Endometrium (tissue), 2 donors: ENCODE measurements around the gene ADAMTSL3.
"Not testable (repeated sequence)": the region's sequence is repeated elsewhere in the genome, so short reads cannot be mapped to it uniquely, and the experiment has no call there.

Source experiments
- FAIRE-seq: peaks from 2 replicates; lab custom pipeline; 2012; peaks lifted over from hg19 to GRCh38; lab: Jason Lieb, UNC
- donor health status: control.
- donor health status: control.

Gene ADAMTSL3

DNA sequence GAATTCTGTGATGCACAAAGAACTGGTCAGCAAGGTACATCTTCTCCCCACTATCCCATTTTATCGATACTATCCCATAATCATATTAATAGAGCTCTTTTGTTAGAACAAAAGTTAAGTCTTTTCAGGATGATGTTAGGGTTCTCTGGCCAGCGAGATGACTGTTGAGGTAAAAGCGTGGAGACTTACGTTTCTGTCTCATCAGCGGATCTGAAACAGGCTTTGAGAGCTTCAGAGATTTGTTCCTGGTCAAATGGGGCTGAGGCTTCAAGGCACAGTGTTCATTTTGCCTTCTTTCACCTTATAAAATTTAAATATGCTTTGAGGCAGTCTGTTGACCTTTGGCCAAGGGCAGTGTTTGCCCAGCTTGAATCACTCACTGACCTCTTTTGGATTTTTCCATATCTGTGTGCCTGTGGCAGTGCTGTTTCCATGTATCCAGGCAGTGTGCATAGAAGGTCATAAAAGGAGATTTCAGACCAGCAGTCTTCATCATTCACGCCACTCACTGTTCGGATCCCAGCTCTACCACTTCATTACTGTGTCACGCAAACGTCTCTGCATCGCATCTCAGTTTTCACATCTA lies 3.1 kb downstream of the ADAMTSL3 start:
- FAIRE-seq, result no peak

DNA sequence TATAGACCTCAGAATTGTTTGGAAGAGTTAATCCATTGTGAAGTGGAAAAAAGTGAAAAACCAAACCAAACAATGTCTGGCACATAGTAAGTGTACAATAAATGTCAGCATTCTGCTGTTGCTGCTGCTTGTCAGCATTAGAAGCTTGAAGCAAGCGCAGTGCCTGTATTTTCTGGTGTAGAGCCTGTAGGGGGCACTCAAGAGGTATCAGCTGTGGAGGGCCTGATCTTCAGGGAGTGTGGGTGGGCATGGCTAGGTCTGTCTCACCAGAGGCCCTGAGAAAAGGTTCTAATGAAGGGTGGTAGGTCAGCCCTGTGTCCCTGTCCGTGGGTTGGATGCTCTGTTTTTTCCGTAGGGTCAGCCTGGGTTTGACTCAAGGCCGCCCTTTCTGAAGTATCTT lies 3.6 kb downstream of the ADAMTSL3 start:
- FAIRE-seq, result no peak

DNA sequence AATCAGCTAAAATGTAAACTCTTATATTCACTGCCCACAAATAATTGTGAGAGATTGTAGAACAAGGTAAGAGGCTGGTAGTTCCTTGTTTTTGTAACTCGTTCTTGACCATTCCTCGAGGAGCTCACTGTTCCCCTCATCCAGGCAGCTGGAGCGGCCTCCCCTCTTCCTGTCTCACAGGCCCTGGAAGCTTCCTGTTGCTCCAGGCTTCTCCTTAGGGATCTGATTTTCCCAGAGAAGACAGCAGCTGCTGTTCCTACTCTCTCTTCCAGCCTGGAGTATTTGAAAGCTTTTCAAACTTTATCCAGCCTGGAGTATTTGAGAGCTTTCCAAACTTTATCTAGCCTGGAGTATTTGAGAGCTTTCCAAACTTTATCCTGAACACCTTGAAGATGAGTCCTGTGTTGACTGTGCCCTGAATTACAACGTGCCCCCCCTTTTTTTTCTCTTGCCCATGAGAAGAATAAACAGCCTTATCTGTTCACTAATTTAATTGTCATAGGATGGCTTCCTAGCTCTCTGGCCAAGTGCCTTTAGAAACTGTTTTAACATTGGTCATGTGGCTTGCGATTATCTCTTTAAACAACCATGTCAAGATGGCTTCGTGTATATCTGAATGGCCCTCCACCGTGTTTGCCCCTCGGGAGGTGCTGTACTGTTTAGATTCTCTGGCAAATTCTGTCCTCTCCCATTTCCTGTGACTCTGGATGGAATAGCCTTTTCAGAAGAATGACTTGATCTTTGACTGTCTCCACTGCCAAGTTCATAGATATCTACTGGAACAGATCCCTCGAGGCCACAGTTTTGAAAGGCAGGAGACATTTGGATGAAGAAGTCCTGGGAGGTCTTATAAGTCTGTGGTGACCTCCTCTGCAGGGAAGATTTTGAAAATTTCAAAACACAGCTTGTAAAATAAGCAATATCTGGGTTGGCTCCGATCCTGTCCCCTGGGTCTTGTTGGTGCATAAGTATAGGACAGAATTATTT lies 4.8 kb downstream of the ADAMTSL3 start:
- FAIRE-seq, result no peak

DNA sequence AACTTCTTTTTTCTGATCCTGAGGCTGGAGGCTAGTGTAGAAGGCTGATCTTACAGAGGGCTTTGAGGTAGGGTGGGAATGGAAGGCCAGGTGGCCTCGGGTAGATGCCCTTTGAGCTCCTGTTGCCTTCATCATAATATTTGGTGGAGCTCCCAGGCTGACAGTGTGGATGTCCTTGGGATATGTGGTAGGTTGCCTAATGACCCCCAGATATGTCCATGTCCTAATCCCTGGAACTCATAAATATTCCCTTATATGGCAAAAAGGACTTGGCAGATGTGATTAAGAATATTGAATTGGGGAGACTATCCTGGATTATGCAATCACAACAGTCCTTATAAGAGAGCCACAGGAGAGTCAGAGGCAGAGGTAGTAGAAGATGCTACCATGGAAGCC lies 5.5 kb downstream of the ADAMTSL3 start:
- no peak for FAIRE-seq

DNA sequence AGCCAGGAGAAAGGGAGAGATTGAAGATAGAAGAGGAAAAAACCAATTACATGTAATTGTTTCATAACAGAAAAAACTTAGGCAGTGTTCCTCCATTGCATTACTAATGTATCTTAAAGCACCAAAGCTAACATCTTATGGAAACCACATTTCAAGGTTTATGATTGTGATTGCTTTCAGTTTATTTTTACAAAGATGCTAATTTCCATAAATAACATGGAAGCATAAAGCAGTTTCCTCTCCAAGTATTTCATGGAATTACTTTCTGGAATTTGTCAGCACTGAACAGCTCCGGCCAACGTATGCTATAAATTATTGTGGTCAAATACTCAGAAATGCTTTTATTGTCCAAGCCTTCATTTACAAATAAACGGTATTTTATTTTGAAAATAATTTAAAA lies 11.6 kb downstream of the ADAMTSL3 start:
- FAIRE-seq, result peak; percentile 33

DNA sequence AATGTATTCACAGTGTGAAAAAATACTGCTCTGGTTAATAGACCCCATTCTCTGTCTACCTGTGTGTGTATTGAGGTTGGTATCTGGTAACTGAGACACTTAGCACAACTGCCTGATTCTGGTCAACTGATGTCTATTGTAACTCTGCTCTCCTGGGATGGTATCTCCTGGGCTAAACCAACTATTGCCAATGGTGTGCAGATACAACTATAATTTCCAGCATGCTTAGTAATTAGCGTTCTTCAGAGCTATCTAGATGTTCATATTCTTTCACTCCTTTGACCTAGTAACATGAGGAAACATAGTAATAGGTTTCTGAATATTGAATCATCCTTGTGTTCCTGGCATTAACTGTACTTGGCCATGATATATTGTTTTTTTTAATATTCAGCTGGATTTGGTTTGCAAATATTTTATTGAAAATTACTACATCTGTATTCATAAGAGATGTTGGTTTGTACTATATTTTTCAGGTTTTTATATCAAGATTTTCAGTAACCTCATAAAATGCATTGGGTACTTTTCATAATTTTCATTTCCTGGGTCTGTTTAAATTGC lies 16.8 kb downstream of the ADAMTSL3 start:
- no peak for FAIRE-seq

DNA sequence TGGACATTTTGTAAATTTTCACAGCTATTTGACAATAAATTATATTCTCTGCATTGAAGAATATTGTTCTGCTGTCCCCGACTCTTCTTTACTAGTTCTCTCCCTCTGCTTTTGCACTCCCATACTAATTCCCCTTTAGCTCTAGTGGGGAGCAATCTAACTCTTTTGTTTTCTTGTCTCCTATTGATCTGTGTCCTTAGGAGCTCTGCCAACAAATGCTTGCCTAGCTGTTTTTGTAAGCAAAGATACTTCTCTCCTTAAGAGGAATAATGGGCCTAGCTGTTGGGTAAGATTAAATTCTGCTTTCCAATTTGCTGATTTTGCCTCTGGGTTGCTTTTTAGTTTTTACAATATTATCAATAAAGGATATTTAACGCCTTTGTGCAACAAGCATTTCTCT lies 17.7 kb downstream of the ADAMTSL3 start:
- FAIRE-seq, result no peak

DNA sequence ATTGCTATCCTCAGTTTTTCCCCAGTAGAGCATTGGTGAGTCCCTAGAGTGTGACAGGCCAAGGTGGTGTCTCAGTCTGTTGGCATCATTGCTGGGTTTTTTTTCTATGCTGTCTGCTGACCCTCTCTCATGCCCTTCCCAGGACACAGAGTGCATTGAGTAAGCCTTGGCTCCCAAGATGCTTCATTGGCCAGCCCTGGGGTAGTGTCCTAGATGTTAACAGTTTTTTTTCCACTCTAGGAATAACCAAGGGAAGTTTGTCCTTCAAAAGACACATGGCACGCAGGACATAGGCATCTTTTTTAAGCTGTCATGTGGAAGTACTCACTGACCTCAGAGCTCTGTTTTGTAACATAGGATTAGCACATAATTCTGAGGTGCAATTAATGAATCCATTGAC lies 19.5 kb downstream of the ADAMTSL3 start:
- no peak for FAIRE-seq

DNA sequence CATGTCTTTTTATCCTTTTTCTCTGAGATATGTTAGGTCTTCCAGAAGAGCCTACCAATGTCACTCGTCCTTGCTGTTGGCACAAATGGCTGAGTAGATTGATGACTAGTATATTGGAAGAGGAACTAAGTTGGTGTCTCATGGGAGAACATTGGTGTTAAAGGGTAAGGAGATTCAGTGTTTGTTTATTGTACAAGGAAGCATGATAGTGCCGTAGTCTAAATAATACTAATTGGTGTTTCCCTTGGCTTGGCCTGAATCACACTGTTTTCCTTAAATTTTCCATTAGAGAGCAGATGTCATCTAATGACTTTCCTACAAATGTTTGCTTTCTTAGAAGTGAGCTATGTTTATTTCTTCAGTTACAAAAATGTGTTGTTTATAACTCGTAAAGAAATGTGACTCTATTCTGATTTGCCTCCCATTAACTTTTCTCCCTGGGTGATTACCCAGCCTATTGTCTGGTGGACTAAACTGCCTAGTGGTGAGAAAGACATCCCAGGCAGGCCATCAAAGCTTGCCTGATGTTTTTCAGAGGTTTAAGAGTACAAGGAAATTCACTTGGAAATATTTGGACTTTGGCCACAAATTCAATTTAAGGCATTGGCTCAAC lies 28.7 kb downstream of the ADAMTSL3 start:
- FAIRE-seq, result peak; percentile 96

DNA sequence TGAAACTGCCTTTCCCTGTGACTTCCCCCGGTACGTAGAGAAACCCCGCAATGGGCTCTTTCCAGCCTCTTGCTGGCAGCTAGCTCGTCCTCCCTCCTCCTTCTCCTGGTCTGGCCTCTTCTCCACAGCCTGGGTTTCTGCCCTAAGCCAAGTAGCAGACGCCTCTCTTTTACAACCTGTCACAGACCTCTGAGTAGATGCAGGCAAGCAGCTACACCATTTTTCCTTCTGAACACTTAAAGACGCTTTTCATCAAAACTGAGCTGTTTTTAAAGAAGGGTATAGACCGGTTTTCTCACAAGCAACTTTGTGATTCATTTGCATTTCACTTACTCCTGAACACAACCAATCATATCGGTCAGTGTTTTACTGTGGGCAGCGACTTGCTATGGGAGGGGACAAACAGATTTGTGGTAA lies 32.0 kb downstream of the ADAMTSL3 start:
- no peak for FAIRE-seq

DNA sequence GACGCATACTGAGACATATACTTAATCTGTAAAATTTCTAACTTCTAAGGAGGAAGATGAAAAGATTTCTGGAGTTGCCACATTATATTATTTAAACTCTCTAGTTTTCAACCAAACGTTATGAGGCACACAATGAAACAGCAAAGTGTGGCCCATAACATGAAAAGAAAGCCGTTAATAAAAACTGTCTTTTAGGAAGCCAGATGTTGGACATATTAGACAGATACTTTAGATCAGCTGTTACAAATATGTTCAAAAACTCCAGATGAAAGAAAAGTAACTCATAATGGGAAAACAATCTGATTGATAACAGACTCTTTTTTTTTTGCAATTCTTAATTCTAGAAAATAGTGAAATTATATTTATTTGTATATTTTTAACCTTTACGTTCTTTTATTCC lies 34.3 kb downstream of the ADAMTSL3 start:
- FAIRE-seq, result no peak

DNA sequence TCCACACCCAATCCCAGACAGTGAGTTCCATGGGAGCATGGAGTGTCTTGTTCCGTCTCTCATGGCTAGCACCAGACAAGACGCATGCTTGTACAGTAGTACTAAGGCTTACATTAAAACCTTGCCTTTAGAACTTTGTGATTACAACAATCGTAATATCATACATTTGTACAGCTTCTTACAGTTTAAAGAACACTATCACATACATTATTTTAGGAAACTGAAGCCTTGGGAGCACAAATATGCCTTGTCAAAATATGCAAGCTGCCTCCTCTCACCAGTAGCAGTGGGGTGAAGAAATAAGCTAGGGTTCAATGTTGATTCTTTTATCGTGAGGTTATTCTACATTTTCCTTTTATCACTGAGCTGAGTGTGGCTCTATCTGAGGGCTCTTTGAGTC lies 36.8 kb downstream of the ADAMTSL3 start:
- FAIRE-seq, result no peak

DNA sequence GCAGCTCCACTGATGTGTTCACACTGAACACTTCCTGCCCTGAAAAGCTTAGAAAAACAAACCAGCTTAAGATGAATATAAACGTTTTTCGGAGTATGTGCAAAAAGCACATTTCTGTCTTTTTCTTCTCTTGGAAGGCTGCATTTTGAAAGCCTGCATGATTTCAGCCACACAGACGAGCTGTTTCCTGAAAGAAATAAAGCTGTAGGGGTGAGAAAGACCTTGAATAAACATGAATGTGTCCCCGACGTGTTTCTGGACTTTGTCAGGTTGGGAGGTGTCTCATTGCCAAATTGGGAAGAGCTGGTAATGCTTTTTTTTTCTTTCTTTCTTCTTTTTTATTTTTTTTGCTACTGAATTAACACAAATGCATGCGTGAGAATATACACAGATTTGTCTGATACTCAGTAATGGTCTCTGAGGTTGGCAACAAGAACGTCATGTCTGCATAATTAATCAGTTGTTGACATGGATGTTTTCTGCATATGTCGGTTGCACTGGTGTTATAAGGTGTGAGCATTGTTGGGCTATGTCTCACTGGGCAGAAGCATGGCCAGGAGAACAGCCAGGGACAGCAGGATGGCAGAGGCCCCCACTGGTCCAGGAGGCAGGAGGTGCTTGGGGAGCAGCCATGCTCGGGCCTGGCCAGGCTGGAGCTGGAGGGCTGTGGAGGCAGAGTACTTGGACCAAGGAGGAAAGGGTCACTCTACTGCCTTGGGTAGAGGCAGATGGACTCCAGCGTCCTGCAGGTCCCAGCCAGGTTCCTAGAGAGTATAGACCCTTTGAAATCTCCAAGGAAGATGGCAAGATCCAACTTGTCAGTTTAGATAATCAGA lies 39.0 kb downstream of the ADAMTSL3 start:
- no peak for FAIRE-seq

DNA sequence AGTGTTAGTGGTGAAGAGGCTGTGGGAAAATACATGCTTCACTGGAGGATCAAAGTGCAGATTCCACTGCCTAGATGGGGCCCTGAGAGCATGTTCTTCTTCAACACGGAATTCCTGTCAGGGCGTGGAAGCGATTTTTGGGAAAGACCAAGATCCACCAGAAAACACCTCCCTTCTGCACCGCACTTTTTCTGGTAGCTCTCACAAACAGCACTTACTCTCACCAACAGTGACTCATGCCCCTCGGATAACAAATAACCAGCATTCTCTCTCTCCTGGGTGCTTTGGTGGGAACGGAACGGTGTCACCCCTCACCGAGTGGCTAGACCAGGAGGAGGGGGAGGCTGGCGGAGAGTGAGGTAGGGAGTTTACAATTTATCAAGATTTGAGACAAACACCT lies 40.1 kb downstream of the ADAMTSL3 start:
- no peak for FAIRE-seq

DNA sequence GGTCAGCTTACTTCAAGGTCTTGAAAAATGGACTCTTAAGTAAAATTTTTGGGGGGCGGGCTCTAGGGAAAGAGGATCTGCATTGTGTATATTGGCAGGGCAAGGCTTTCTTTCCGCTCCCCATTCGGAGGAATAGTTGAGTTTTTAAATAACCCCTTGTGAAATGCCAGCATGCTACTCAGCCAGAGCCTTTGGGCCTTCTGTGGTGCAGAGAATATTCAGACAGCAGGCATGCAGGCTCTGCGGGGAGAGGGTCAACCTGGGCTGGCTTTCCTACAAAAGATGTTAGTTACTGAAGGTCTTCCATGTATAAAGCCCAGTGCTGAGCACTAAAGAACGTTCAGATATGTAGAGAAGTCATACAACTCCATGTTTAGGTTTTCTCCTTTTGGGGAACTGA lies 40.6 kb downstream of the ADAMTSL3 start:
- FAIRE-seq, result no peak

DNA sequence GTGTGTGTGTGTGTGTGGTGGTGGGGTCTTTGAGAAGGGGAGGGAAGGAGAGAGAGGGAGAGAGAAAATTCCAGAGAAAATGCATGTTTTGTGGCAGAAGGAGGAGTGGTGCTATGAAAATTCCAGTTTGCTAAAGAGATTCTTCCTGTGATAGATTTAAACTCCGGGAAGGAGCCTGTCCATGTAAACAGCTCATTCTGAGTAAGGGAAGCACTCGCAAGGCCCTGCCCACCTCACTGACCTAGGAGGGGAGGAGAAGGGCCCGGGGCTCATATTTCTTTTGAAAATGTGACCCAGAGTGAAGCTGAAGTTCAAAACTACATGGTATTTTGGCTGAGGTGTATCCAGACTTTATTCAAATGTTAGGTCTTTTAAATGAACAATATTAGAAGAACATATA lies 41.3 kb downstream of the ADAMTSL3 start:
- FAIRE-seq, result no peak

DNA sequence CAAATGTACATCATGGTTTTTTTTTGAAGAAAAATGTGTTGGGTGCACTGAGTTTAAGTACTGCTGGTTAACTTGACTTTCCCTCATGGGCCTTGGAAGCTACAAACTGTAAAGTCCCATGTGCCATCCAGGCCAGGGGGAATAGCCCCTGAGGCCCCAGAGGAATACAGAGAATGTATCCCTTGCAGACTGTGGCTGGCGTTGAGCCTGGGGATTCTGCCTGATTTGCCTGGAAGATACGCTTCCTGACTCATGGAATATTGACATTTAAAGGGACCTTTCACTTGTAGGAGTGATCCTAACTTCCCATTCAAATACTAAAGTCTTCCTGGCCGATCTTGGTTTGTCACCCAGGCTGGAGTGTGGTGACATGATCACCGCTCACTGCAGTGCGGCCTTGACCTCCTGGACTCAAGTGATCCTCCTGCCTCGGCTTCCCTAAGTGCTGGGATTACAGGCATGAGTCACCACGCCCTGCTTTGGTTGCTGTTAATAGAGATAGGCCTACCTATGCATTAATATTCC lies 42.0 kb downstream of the ADAMTSL3 start:
- no peak for FAIRE-seq

DNA sequence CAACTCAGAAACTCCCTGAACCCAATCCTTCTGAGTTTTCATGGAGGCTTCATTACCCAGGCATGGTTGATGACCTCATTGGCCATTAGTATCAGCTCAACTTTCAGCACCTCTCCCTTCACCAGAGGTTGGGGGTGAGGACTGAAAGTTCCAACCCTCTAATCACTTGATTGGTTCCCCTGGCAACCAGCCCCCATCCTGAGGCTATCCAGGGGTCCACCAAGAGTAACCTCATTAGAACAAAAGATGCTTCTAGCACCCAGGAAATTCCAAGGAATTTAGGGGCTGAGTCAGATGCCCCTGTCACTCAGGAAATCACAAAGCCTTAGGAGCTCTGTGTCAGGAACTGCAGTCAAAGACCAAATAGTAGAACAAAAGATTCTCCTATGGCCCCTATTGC lies 43.8 kb downstream of the ADAMTSL3 start:
- FAIRE-seq, result no peak

DNA sequence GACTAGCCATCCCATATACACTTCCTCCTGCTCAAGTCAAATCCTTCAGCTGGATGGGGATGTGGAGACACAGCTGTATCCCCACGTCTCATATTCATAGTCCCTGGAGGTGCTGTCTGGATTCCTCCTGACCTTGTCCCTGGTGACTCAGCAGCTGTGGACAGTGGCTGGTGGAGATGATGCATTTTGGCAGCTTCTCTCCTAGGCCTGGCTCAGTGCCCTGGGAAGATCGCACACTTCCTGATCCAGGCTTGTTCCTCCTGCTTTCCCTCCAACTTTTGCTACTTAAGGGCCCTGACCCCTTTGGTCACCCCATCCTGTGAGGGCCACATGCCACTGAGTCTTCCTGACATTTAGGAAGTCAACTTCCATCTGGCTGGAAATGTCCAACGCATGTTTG lies 44.4 kb downstream of the ADAMTSL3 start:
- no peak for FAIRE-seq

DNA sequence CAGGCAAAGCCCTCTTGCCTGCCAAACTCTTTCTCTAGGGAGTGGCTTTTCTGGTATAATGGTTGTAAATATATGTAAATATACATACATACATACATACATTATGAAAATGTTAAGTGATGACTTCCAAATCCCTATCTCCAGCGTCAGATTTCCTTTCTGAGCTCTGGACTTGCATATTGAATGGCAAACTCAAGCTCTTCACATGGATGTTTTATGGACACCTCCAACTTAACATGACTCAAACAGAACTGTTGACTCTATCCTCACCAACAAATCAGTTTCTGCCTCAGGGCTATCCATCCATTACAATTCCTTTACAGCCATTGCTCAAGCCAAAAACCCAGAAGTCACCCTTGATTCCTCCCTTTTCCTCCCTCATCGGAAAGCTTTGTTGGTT lies 45.1 kb downstream of the ADAMTSL3 start:
- no peak for FAIRE-seq

DNA sequence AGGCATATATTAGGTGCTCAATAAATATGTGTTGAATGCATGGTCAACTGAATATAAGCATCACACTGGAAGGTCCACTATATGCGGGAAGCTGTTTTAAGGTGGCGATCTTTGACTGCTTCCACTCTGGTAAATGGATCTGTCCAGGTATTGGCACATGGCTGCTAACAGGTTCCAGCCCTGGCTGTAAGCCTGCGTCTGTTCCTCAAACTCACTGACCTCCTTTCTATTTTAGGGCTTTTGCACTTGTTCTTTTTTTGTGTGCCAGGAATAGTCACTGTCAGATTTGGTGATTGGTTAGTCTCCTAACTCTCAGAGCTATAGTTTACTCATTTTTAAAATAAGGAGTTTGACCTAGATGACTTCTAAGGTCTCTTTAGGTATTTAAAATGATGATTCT lies 46.2 kb downstream of the ADAMTSL3 start:
- FAIRE-seq, result no peak

DNA sequence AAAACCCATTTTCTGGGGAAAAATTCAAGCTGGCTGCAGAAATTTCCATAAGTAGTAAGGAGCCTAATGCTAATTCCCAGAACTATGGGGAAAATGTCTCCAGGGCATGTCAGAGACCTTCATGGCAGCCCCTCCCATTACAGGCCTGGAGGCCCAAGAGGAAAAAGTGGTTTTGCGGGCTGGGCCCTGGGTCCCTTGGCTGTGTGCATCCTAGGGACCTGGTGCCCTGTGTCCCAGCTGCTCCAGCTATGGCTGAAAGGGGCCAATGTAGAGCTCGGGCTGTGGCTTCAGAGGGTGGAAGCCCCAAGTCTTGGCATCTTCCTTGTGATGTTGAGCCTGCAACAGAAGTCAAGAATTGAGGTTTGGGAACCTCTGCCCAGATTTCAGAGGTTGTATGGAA lies 48.4 kb downstream of the ADAMTSL3 start:
- not testable (repeated sequence) for FAIRE-seq
